GM19324 (cell line): ENCODE measurements around the gene CLDND1.
A peak's percentile ranks its signal among the peaks of the same experiment; 100 is the strongest.

ENCODE experiments used
- ATAC-seq: cut with Tn5 transposase; IDR thresholded peaks from one replicate; pipeline ENCODE4 v1.9.1; 2021; ENCODE audit warnings: mild to moderate bottlenecking, moderate library complexity; ENCODE audit not compliant: unreplicated experiment, low FRiP score

Gene CLDND1

DNA sequence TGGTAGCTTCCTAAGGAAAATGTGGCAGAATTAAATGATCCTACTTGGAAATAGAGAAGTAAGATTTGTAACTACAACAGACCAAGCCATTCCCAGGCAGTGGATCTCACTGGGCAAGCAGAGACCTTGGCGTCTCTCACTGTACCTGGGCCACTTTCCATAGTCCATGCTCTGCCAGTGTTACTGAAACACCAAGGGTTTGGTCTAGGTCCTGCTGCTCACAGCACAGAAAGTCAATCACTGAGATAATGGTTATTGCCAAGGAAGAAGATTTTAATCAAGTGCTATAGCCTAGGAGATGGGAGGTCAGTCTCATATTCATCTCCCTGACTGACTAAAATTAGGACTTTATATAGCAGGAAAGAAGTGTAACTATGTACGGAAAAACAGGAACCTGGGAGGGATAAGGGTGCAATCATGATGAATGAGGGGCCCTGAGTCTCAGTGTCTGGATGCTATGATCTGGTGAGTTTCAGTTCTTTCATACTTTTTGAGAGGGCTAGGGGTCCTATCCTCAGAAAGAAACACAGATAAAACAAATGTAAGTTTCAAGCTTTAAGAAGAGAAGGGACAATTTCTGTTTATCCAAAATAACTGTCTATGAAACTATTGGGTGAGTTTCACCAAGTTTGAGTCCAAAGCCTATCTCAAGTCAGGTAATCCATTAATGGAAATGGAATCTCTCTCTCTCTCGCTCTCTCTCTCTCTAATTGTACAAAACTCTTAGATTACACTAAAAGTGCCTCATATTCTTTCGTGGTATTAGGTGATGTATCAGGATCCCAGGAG lies 29.7 kb upstream of the CLDND1 start:
- no peak for ATAC-seq

DNA sequence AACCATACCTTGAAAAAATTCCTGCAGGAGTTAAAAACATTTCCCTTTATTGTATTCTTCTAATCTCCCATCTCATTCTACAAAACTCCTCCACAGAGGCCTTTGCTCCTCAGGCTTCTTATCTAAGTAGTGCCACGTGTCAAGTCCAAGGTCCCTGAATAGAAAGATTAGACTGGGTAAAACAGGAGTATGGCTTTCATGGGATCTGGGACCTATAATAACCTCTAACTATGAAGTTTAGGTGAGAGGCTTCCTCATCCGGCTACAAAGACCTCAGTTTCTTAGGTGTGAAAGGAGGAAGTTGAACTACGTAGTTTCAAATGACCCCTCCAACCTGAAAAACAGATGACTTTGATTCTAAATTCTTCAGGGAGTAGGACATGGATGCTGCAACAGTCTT lies 29.1 kb upstream of the CLDND1 start:
- no peak for ATAC-seq

DNA sequence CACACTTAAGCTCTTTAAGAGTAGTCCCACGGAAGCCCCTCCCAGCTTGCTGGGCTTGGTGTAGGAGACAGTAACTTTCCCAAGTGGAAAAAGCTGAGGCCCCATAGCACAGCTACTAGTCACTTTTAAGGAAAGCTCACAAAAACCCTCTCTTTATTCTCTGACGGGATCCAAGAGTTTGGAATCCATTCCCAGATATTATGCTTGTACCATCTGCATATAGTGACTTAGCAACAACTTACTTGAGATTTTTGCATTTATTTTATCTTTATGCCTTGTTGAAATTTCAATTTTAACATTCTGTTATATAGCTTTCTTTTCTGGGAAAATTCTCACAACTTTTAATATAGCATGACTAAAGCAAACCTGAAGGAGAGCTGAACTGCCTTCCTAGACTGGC lies 28.5 kb upstream of the CLDND1 start:
- no peak for ATAC-seq

DNA sequence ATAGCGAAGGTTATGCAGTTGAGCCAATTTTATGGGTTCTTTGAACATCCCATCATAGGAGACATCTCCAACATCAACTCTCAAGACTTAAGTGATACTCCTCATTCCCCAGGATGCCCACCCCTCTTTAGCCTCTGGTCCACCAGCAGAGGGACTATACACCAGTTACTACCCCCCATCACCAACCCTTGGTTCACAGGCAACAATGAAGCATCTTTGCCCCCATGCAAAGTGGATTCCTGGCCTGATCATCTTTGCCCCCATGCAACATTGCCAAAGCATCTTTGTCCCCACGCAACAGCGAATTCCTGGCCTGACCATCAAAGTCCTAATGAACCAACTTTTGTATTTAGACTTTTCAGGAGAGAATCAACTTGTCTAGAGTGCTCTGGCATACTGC lies 28.1 kb upstream of the CLDND1 start:
- no peak for ATAC-seq

- ATAC-seq: no peak
These were observed 25.8 kb upstream of the CLDND1 start for GRCh38 chr3:98548544-98548943.

GRCh38 chr3:98545940-98546339 lies 23.2 kb upstream of the CLDND1 start:
- ATAC-seq: peak; percentile 44

GRCh38 chr3:98542623-98543022 lies 19.9 kb upstream of the CLDND1 start:
- ATAC-seq: no peak

DNA sequence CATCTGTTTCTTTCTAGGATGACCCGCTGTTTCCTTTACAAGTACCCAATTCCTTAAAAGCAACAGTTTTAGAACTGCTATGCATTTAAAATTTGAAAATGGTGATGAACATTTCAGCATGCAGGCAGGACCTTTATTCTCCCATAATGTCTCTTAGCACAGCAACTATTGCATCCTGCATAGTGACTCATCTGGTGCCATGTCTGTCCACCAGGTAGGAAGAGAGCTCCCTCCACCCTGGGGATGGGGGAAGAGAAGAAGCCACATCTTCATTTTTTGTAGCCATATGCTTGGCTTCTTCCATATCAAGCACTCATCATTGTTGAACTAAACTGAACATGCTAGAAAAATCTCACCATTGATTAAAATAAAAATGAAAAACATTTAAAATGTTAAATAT lies 19.0 kb upstream of the CLDND1 start:
- no peak for ATAC-seq

DNA sequence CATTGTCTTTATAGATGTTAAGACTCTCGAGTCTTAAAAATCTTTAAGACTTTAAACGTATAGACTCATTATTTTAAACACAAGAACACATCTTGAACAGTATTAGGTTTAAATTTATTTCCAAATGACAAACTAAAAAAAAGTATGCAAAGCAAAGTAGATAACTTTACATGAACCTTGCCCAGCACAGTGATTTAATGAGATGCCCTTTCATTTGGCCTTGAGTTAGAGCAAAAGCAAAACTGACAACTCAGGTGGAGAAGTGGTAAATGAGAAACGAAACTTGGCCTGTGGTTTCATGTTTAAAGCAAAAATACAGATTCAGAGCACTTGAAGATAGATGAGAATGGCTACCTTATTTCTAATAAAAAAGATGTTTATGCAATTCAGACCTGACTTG lies 17.6 kb upstream of the CLDND1 start:
- peak; percentile 53 for ATAC-seq

DNA sequence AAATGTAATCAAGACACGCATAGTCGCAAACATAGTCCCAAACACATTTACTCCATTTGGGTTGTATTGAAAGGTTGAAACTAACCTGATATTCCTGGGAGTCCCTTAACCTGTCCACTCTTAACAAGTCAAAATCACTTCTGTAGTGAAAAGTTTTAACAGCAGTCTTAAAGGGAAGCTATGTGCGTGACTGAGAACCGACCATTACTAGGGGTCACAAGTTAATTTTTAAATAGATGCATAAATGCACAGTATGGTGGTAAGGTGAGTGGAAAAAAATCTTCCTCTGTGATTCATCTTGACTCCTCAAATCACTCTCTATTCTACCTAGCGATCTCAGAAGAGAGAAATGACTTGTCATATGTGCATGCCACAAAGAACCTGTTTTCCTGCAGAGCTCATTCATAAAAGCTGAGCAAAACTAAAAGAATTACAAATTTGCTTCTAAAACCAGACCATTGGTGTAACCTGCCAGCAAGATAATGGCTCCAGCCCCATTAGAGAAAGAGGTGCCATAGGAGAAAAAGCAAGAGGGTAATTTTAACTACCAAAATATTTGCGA lies 13.8 kb upstream of the CLDND1 start:
- ATAC-seq: peak; percentile 74

DNA sequence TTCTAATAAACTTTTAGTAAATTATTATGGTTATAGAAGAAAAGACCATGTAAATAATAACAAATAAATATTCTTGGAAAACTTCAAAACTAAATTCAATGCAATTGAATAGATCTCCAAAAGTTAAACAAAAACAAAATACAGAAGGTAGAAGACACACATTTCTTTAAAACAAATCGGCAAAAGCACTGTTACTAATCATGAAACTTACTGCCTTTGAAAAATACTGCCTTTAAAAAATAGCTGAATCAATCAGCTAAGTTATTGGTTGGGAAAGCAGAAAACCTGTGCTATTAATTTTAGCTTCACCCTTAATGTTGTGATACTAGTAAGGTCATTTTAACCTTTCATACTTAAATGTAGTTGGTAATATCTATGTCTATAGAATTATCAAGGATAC lies 12.0 kb upstream of the CLDND1 start:
- ATAC-seq: no peak

- ATAC-seq: no peak
These were observed 11.5 kb upstream of the CLDND1 start for GRCh38 chr3:98534168-98534567.

DNA sequence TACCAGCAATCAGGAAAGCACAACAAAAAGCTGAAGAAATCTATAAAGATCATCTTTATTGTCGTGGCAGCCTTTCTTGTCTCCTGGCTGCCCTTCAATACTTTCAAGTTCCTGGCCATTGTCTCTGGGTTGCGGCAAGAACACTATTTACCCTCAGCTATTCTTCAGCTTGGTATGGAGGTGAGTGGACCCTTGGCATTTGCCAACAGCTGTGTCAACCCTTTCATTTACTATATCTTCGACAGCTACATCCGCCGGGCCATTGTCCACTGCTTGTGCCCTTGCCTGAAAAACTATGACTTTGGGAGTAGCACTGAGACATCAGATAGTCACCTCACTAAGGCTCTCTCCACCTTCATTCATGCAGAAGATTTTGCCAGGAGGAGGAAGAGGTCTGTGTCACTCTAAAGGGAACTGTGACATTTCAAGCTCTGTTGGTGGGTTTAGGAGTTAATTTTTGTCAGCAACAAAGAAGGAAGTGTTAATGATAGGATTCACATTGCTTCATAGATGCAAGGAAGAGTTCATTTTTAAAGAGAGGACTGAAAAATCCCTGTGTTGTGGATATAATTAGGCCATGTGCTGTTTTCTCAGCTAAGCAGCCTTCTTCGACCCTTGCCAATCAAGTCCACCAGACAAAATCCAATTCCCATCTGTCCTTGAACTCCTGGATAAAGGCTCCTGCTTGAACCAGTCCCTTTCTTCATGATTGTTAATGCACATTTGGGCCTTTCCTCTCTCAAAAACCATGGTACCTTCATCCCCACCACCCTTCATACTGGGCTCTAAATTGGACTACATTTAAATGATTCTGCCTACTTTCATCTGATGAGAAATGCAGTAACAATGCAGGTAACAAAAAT lies 10.2 kb upstream of the CLDND1 start:
- no peak for ATAC-seq

DNA sequence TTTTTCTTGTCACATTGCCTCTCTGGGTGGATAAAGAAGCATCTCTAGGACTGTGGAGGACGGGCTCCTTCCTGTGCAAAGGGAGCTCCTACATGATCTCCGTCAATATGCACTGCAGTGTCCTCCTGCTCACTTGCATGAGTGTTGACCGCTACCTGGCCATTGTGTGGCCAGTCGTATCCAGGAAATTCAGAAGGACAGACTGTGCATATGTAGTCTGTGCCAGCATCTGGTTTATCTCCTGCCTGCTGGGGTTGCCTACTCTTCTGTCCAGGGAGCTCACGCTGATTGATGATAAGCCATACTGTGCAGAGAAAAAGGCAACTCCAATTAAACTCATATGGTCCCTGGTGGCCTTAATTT lies 9.6 kb upstream of the CLDND1 start:
- no peak for ATAC-seq

DNA sequence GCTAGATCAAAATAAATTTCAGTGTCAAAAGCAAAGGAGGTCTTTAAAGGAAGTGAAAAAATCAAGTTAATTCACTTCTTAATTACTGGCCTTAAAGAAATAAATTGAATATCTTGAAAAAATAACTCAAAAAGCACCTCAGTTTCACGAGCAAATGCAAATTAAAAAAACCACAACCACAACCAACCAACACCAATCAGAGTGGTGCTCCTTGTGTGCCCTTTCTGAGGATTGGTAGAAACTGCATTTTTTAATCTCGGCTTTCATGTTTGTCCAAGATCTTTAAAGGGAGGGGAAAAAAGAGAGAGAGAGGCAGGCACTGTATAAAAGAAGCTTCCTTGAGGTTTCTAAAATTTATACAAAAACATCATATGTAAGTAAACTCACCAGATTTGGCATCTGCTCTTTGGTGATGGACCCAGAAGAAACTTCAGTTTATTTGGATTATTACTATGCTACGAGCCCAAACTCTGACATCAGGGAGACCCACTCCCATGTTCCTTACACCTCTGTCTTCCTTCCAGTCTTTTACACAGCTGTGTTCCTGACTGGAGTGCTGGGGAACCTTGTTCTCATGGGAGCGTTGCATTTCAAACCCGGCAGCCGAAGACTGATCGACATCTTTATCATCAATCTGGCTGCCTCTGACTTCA lies 9.0 kb upstream of the CLDND1 start, which contains the start of gene GPR15:
Gene GPR15 (plus strand): TSS at position 357 of the 653 bp plus-strand sequence. CDS start 56 bp downstream, at position 413.
- ATAC-seq: peak; percentile 34

DNA sequence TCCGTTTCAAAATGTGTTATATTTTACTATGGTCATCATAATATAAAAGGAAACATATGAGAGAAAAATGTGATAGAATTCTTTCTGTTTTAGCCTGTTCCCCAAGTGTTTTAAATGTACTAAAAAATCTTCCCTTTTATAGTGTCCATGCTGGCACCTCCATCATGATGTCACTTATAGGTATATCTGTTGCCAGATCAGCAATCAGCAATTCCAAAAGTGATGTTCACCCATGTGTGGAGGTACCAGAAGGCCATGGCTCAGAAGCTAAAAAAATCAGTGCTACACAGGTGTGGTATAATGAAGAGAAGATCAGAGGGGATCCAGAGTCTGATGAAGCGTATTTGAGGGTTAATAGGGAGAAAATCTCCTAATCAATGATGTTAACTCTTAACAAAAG lies 8.0 kb upstream of the CLDND1 start:
- ATAC-seq: no peak

DNA sequence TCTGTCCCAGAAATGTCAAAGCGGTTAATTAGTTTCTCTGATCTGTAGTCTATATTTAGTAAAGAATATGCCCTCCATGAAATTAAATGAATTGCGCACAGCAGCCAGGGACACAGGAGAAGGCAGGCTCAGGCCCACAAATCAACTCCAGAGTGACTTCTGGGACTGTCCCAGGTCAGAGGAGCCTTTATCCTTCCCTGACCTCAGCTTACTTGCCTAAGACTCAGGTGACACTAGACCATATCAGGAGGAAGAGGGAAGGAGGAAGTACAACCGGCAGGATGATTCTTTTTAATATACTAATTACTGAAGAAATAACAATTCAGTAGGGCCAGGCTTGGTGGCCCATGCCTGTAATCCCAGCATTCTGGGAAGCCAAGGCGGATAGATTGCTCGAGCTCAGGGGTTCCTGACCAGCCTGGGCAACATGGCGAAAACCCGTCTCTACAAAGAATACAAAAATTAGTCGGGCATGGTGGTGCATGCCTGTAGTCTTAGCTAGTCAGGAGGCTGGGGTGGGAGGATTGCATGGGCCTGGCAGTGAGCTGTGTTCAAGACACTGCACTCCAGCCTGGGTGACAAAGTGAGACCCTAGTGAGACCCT lies 7.3 kb upstream of the CLDND1 start:
- ATAC-seq: no peak

DNA sequence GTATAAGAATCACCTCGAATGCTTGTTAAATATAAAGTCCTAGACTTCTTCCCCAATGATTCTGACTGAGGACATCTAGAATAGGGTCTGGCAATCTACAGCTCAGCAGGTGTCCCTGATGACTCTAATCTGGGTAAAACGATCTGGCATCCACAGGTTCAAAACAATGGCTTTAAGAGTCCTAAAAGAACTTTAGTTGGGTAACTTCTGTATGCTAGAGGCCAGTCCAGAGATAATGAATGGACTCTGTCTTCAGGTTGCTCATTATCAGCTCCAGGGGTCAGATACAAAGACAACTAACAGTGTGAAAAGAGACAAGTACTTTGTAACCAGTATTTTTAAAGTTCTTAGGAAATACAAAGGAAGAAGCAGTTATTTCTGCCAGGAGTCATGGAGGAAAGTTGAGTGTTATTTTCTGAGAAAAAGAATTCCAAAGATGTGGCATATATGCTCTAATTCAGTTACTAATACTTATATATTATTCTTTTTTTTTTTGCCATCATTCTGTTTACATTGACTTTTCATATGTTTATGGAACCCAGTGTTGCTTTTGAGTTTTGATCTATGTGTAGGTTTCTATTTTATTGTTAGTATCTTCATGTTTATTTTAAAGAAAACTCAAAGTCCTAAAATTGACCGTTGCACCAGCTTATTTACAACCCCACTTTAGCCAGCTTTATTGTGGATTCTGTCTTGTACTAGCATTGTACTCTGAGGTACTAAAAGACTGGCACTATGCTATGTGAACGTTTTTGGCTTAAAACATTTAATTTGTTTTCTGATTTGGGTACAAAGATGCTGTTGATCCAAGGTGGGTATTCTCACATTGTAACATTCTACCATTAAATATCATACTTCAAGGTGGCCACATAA lies 6.0 kb upstream of the CLDND1 start:
- no peak for ATAC-seq

DNA sequence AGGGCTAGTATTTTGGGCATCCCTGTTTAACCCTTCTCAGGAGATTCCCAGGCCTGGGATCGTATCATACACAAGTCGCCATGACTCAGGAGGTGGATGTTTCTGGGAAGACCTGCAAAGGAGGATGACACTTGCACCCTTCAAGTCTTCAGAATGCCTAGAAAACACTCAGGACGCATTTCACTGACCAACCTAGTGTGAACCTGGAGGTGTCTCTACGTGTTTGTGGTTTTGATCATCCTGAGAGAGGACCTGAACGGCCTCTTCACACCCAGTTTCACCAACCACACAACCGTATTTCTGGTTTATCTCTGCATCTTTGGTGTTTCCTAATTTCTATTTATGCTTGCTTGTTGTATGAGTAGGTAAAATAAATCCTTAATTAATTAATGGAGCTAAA lies 2.8 kb upstream of the CLDND1 start:
- no peak for ATAC-seq
